ENCODE measurements around the gene ADAD2. TPM values are rescaled to one million over a fixed set of nuclear protein-coding genes. Genes with fewer than 3 reads are reported as not detected.

Gene ADAD2
- total RNA-seq = not detected in 2 replicates

DNA sequence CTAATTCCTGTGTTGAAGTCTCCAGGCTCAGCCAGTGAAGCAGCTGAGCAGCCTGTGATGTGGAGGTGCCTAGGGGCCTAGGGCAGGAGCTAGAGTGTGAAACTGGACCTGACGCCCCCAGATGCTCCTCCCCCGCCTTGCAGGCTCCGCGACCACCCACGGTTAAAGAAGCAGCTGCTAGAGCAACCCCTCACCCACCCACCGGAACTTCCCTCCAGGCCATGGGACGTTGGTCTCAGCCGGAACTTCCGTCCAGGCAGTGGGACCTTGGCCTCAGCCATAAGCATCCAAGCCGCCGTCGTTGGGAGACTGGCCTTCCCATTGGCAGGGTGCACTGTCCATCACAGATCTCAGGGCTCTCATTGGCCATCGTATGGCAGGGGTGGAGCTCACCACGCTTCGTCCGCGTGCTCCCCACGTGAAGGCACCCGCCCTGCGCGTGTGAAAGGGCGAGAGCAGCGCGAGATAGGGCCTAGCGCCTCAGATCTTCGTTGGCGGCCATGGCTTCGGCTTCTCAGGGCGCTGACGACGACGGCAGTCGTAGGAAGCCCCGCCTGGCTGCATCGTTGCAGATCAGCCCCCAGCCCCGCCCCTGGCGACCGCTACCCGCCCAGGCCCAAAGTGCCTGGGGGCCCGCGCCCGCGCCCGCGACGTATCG lies at the start of gene ADAD2:
TSS of gene ADAD2 (plus strand) at position 427 of the 658 bp plus-strand sequence. CDS start at position 501, 74 bp downstream.

GRCh38 chr16:84144859-84145639 lies 45.9 kb upstream of the ADAD2 start, which contains the start of the genes DNAAF1 and HSDL1:
DNAAF1 (plus strand) TSS chr16:84145308; CDS start chr16:84145441, 133 bp downstream.
HSDL1 (minus strand) TSS chr16:84145177; CDS start chr16:84131321, 13,856 bp downstream.

GRCh38 chr16:84186685-84187437 lies 4.1 kb upstream of the ADAD2 start, which contains the start of gene TAF1C:
TAF1C (minus strand) TSS chr16:84187057; CDS start chr16:84184988, 2,069 bp downstream.

GRCh38 chr16:84239909-84240308 lies 49.0 kb downstream of the ADAD2 start, which contains the start of gene KCNG4:
KCNG4 (minus strand) TSS chr16:84240012; CDS start chr16:84237485, 2,527 bp downstream.

Other genes with a start within 250 kb of the ADAD2 start
- 5.9 and 6.1 TPM in 2 replicates for gene OSGIN1, start 237.9 kb upstream of the ADAD2 start, total RNA-seq
- 0.07 and 0.13 TPM in 2 replicates for gene NECAB2, start 222.9 kb upstream of the ADAD2 start, total RNA-seq
- gene SLC38A8, start 148.4 kb upstream of the ADAD2 start, total RNA-seq = not detected in 2 replicates
- gene MBTPS1, start 74.2 kb upstream of the ADAD2 start, total RNA-seq = 131 and 136 TPM in 2 replicates
- gene HSDL1, start 46.0 kb upstream of the ADAD2 start, total RNA-seq = 23.9 and 26.4 TPM in 2 replicates
- gene DNAAF1, start 45.8 kb upstream of the ADAD2 start, total RNA-seq = 0.14 TPM in 1 of 2 replicates, not detected in the other
- 29.1 and 39.0 TPM in 2 replicates for gene TAF1C, start 4.1 kb upstream of the ADAD2 start, total RNA-seq
- not detected in 2 replicates for gene KCNG4, start 48.9 kb downstream of the ADAD2 start, total RNA-seq
- gene WFDC1, start 103.7 kb downstream of the ADAD2 start, total RNA-seq = not detected in 2 replicates
- not detected in 2 replicates for gene ATP2C2, start 177.4 kb downstream of the ADAD2 start, total RNA-seq